NCI-H510A (cell line): ENCODE measurements around the gene TEAD2.
"Not testable (repeated sequence)": the region's sequence is repeated elsewhere in the genome, so short reads cannot be mapped to it uniquely, and the experiment has no call there.

Source experiments
- DNase-seq: peaks from one replicate; lab custom pipeline; 2025; lab: John Stamatoyannopoulos, UW

The TEAD2 gene

GRCh38 chr19:49383599-49383998, 21.4 kb upstream of the TEAD2 start:
- no peak for DNase-seq

DNA sequence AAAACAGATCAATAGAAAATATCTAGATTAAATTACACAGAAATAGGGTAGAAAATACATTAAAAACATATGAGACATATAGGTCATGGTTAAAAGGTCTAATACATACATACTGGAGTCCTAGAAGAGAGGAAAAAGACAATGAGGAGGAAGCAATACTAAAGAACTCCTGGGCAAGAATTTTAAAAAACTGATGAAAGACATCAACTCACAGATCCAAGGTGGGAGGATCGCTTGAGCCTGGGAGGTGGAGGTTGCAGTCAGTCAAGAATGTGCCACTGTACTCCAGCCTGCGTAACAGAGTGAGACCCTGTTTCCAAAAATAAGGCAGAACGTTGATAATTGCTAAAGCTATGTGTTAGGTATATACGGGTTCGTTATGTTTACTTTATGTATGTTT, 20.4 kb upstream of the TEAD2 start:
- no peak for DNase-seq

DNA sequence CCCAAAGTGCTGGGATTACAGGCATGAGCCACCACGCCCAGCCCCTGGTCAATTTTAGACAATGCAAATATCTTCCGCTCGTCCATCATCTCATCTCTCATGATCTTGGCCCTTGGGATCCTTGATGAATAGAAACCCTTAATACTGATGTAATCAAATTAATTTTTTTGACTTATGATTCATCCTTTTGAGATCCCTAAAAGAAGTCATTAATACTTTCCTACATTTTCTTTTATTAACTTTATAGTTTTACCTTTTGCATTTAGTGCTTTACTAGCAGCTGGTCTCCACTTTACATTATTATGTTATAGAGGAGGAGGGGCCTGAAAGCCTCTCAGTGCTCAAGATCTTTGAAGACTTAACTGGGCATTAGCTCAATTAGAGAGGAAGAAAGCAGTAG, 18.2 kb upstream of the TEAD2 start:
- DNase-seq, result no peak

- no peak for DNase-seq
These were observed 16.3 kb upstream of the TEAD2 start for GRCh38 chr19:49378512-49378911.

- no peak for DNase-seq
These were observed 12.6 kb upstream of the TEAD2 start for GRCh38 chr19:49374665-49375434.

GRCh38 chr19:49373174-49373573, 11.0 kb upstream of the TEAD2 start:
- not testable (repeated sequence) for DNase-seq

GRCh38 chr19:49371184-49371583, 9.0 kb upstream of the TEAD2 start:
- DNase-seq, result no peak

GRCh38 chr19:49368711-49369358, 6.6 kb upstream of the TEAD2 start:
- no peak for DNase-seq

DNA sequence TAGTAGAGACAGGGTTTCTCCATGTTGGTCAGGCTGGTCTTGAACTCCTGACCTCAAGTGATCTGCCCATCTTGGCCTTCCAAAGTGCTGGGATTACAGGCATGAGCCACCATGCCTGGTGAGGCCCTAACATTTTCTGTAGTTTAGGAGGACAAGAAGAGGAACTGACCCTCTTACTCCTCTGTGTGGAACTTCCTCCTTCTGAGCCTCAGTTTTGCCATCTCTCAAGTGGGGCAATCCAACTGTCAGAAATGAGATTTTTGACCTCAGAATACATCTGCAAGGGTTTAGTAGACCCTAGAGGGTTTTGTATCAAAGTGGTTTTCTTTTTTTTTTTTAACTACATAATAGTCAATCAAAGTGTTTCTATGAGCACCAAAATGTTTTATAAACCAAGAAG, 3.9 kb upstream of the TEAD2 start:
- DNase-seq, result no peak

GRCh38 chr19:49364083-49364737, 2.0 kb upstream of the TEAD2 start:
- DNase-seq, result no peak

DNA sequence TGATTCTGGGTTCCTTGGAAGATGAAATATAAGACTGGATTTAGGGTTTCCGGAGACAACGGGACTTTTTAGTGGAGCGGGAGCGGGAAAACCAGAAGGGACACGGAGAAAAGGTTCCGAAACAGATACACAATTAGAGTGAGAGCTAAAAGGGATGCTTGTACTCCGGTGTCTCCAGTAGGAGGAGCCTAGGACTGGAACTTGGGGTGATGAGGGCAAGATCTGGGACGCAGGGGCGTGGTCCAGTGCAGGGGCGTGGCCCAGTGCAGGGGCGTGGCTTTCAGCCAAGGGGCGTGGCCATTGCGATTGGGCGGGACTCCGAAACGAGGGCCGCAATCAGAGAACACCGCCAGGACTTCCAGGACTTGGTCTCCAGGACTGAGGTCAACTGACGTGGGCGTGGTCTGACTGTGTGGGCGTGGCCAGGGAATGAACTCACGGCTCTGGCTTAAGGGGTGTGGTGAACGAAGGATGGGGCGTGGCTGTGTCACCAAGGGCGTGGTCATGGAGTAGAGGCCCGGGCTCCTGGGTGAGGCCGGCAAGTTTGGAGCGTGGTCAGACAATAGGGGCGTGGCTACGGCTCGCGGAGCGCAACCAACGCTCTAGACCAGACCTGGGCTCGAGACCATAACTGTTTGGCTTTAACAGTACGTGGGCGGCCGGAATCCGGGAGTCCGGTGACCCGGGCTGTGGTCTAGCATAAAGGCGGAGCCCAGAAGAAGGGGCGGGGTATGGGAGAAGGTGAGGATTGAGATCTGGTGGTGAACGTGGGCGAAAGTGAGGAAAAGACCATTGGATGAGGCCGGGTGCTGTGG, 1.3 kb upstream of the TEAD2 start, which contains the start of gene DKKL1:
DKKL1 (plus strand) TSS at position 610 of the 815 bp plus-strand sequence; CDS start at position 732, 122 bp downstream.
- no peak for DNase-seq

DNA sequence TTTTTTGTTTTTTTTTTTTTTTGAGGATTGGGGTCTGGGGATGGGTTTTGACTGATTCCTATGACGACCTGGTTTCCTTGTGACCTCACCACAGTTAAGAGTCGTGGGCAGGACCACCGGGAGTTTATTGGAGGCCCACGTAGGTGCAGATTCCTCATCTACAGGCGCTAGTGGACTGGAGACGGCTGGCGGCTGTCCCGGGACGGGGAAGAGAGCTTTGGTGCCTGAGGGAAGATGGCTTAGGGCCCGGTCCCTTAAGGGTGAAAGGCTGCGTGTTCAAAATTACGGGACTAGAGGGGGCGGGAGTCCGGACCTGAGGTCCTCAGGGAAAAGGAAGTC, 682 bp upstream of the TEAD2 start:
- no peak for DNase-seq

DNA sequence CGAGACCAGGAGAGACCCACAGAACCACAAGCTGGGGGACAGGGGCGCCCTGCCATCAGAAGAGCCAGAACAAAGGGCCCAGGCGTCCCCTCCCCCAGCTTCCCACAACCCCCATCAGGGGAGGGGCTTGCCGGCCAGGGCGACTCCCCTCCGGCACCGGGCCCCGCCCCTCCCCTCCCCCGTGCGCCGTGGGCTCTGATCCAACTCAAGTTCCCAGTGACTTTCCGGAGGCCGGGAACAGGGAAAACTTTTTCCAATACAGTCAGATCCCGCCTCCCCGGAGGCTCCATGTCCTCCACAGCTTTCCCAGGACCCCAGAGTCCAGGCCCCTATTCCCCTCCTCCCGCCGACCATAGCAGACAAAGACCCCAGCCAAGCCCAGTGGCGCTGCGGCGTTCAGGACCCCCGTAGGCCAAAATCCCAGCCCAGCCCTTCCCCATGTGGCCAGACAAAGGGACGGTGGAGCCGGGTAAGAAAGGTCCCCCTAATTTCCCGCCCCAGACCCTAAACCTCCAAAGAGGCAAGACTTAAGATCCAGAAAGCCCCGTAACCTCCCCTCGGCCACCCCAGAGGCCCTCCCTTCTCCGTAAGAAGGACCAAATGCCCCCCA, 673 bp downstream of the TEAD2 start:
- no peak for DNase-seq

- DNase-seq, result no peak
These were observed 2.1 kb downstream of the TEAD2 start for GRCh38 chr19:49359851-49360820.

GRCh38 chr19:49357186-49357585, 5.0 kb downstream of the TEAD2 start:
- DNase-seq, result no peak

DNA sequence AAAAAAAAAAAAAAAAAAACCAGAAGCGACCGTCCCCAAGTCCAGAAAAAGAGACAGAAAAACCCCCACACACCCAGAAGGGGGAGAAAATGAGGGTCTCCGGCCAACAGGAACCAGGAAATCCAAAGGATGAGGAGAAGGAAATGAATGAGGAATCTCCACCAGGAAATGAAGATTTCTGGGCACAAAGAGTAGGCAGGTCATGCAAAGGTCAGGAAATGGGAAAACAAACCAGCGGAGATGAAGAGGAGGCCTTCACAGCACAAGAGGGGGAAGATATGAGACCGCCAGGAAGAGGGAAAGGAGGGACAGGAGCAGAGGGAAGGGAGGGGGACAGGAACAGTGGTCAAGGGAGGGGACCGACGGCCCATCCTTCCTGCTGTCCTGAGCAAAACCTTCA, 5.8 kb downstream of the TEAD2 start:
- no peak for DNase-seq

DNA sequence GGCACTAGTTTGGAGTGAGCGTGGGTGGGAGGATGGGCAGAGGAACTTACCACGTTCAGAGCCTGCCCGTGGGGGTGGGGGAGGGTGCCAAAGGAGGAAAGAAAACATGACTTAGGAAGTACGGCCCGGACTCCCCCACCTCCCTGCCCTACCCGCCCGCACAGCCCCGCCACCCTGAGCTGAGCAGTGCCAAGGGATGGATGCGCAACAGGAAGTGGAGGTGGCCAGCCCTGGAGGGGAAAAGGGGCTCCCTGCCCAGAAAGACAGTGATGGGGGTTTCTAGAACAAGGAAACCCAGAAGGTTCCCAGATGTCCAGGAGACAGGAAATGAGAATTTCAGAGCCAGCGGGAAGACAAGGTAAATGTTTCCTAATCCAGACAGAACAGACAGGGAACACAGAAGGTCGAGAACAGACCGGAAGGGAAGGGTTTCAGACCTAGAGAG, 6.3 kb downstream of the TEAD2 start:
- no peak for DNase-seq

DNA sequence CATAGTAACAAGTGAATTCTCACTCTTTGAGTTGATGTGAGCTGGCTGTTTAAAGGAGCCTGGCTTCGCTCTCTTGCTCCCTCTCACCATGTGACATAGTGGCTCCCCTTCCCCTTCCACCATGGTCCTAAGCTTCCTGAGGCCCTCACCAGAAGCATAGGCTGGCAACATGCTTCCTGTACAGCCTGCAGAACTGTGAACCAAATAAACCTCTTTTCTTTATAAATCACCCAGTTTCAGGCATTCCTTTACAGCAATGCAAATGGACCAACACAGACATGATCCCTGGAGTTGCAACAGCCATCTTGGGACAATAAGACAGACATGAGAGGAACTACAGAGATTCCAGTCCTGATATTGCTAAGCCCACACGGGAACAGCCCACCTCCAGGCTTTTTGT, 12.6 kb downstream of the TEAD2 start:
- no peak for DNase-seq

DNA sequence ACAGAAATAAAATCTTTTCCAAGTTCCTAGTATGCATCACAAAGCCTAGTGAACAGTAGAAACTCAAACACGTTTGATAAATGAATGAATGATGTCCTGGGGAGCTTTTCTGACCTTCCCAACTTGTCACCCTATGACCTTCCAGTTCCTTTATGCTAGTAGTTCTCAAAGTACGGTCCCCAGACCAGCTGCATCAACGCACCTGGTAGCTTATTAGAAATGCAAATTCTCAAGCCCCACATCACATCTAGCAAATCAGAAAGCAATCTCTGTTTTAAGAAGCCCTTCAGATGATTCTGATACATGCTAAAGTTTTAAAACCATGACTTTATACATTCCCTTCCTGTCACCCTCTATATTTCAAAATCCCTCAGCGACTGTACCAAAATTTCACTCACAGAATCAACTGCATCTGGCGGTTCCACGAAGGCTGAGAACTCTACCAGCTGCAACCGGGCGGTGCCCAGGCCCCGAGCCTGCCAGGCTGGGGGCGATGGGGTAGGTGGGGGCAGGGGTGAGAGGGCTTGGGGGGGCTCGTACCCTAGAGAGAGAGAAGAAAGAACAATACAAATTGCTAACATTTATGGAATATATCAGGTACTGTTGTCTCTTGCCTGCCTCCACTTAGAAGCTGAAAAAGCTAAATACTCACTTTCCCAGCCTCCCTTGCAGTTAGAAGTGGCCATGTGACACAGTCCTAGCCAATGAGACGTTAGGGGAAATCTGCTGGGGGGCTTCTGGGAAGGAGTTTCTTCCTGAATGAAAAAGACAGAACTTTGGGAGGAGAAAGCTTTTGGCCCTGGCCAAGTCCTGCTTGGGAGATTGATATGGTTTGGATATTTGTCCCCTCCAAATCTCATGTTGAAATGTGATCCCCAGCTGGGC, 13.7 kb downstream of the TEAD2 start:
- DNase-seq, result no peak

- no peak for DNase-seq
These were observed 14.4 kb downstream of the TEAD2 start for GRCh38 chr19:49347835-49348234.
